Astrocyte of the cerebellum (primary cell): ENCODE data around the gene GRHL1.

Experiments
- DNase-seq: peaks from one replicate; pipeline ENCODE4 v3.0.0-alpha.2; 2011; ENCODE audit warnings: low read depth
- H3K4me3 ChIP-seq: 2 replicates; pipeline ENCODE4 v1.5.1; 2011; ENCODE audit warnings: mild to moderate bottlenecking, low read depth, low read length, moderate library complexity
- in situ Hi-C: cut with HindIII; loops from 2 replicates; pipeline ENCODE4 v1.10.0; 2017; ENCODE audit warnings: low sequenced_read_pairs
- TF ChIP-seq, protein P1 (sequence below): IDR thresholded peaks from 2 replicates; pipeline ENCODE4 v1.5.1; 2012; ENCODE audit warnings: low read length, low read depth, moderate library complexity, mild to moderate bottlenecking; ENCODE audit errors: missing control alignments

Gene GRHL1

DNA sequence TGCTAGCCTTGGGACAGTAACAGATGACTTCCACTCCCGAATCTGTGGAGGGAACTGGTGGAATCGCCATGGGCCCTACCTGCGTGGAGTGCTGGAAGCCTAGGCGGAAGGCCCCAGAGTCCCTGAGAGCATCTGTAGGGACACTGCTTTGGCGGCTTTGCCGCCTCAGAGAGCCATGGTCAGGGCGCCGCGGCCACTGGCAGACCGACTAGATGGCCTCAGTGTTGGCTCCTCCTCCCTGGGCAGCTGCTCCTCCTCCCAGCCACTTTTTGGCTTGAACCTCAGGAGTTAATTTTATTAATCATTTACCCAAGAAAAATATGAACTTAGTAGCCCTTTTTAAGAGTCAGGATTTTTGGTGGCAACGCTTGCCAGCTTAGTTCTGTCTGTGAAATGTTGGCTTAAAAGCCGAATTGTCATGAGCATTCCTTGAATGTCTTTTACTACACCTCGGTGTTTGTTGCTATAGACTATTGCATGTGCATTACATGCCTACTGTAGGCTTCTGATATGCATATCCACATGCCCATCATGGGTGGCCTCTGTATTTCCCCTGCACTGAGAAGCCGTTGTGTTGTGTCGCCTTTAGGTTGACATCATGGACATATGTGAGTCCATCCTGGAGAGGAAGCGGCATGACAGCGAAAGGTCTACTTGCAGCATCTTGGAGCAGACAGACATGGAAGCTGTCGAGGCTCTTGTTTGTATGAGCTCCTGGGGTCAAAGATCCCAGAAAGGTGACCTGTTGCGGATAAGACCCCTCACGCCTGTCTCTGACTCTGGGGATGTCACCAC, 94.3 kb downstream of the GRHL1 start:
- H3K4me3 ChIP-seq, result no peak overlapping the region
- in situ Hi-C loops, result no loop called here
- DNase-seq, result no peak
- TF ChIP-seq, protein P1, sequence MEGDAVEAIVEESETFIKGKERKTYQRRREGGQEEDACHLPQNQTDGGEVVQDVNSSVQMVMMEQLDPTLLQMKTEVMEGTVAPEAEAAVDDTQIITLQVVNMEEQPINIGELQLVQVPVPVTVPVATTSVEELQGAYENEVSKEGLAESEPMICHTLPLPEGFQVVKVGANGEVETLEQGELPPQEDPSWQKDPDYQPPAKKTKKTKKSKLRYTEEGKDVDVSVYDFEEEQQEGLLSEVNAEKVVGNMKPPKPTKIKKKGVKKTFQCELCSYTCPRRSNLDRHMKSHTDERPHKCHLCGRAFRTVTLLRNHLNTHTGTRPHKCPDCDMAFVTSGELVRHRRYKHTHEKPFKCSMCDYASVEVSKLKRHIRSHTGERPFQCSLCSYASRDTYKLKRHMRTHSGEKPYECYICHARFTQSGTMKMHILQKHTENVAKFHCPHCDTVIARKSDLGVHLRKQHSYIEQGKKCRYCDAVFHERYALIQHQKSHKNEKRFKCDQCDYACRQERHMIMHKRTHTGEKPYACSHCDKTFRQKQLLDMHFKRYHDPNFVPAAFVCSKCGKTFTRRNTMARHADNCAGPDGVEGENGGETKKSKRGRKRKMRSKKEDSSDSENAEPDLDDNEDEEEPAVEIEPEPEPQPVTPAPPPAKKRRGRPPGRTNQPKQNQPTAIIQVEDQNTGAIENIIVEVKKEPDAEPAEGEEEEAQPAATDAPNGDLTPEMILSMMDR, result no peak

DNA sequence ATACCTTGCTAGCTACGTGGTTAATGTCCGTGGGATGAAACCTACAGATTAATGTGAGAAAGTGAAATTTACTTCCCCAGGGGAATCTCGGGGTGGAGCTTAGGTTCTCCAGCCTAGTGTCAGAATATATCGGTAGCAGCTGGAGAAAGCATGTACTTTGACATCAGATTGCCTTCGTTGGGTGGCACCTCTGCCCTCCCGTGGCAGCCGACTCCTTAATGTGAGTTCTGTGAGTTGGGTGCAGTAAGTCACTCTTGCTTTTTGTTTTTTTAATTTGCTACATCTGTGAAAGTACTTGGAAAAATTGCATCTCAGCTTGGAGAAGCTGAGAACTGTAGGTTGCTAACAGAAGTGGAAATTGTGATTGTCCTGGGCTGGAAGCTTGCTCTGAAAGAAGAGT, 95.4 kb downstream of the GRHL1 start:
- DNase-seq, result no peak
- H3K4me3 ChIP-seq, result no peak overlapping the region
- in situ Hi-C loops, result no loop called here
- TF ChIP-seq, protein P1, result no peak

DNA sequence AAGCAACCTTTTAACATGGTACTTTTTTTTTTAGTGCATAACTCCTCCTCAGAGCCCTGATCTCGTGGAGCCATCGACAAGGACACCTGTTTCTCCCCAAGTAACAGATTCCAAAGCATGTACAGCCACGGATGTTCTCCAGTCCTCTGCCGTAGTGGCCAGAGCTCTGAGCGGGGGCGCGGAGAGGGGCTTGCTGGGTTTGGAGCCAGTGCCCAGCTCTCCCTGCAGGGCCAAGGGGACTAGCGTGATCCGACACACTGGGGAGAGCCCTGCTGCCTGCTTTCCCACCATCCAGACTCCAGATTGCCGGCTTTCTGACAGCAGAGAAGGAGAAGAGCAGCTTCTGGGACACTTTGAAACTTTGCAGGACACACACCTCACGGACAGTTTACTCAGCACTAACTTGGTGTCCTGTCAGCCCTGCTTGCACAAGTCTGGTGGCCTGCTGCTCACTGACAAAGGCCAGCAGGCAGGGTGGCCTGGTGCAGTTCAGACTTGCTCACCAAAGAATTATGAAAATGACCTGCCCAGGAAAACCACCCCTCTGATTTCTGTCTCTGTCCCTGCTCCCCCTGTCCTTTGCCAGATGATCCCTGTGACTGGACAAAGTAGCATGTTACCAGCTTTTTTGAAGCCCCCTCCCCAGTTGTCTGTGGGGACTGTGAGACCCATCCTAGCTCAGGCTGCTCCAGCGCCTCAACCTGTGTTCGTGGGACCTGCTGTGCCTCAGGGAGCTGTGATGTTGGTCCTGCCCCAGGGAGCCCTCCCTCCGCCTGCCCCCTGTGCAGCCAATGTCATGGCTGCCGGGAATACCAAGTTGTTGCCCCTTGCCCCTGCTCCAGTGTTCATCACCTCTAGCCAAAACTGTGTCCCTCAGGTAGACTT, 96.4 kb downstream of the GRHL1 start:
- in situ Hi-C loops, result no loop called here
- TF ChIP-seq, protein P1, result no peak
- H3K4me3 ChIP-seq, result no peak overlapping the region
- DNase-seq, result no peak

DNA sequence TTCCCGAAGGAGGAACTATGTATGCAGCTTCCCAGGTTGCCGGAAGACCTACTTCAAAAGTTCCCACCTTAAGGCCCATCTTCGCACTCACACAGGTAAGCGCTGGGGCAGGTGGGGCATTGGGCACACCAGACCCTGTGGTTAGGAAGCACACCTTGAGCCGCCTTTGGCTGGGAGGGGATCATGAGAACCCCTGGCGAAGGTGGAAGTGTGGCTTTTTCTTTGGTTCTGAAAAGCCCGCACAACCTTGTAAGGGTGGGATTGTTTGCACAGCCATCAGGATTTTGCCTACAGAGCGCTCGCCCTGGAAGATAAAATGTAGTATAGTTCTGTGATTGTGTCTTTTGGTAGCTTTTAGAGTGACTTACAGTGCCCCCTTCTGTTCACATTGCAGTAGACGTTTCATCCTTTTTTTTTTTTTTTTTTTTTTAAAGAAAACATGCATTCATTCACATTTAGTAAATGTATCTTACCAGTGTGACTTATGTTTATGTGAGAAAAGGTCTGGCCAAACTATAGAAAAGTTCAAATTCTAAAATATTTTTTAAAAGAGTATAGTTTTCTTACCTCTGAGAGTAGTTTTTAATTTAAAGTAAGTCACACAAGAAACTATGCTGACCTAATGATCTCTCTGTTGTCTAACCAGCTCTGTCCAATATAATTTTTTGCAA, 97.1 kb downstream of the GRHL1 start:
- no peak overlapping the region for H3K4me3 ChIP-seq
- TF ChIP-seq, protein P1, result peak; percentile 43
- peak; percentile 48 for DNase-seq
- in situ Hi-C loops, result no loop called here
